ENCODE measurements around the gene FAM3B.

Gene FAM3B

GRCh38 chr21:41318218-41318617, 1.6 kb downstream of the FAM3B start:
- TF ChIP-seq CTCF (IDR thresholded peaks at IDR 0.05; ENCODE audit: extremely low read depth, insufficient read depth, missing control alignments) = no peak
- DNase-seq (ENCODE audit: low spot score) = no peak
- in situ Hi-C loops (cut with MboI; ENCODE audit: low pct_unique_long_range_greater_than_20kb, low sequenced_read_pairs, unreplicated experiment) = no loop called here

DNA sequence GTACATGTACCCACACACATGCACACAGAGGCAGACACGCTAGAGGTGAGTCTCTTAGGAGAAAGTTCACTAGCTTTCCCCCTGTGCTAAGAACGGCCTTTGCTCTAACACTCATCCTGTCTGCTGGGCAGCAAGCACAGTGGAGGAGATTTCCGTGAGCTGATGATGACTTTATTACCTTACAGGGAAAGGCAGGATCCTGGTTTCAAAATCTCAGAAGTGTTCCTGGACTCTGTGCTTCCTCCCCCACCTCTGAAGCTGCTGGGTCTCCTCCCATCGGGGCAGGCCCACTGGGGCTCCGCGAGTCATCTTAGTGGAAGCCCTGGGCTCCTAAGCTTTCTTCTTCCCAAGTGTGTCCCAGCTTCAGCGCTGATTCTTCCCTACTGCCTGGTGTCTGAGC, 2.7 kb downstream of the FAM3B start:
- in situ Hi-C loops (cut with MboI; ENCODE audit: low pct_unique_long_range_greater_than_20kb, low sequenced_read_pairs, unreplicated experiment) = no loop called here

GRCh38 chr21:41321211-41321907, 4.8 kb downstream of the FAM3B start:
- in situ Hi-C loops (cut with MboI; ENCODE audit: low pct_unique_long_range_greater_than_20kb, low sequenced_read_pairs, unreplicated experiment) = no loop called here
- TF ChIP-seq CTCF (IDR thresholded peaks at IDR 0.05; ENCODE audit: extremely low read depth, insufficient read depth, missing control alignments) = peak; percentile 26
- DNase-seq (ENCODE audit: low spot score) = no peak

More for the DNA sequence above, 2.7 kb downstream of the FAM3B start:
- no peak for DNase-seq (ENCODE audit: low spot score)
- TF ChIP-seq CTCF (IDR thresholded peaks at IDR 0.05; ENCODE audit: extremely low read depth, insufficient read depth, missing control alignments) = no peak

GRCh38 chr21:41321908-41322495, 5.4 kb downstream of the FAM3B start:
- DNase-seq (ENCODE audit: low spot score) = no peak
- TF ChIP-seq CTCF (IDR thresholded peaks at IDR 0.05; ENCODE audit: extremely low read depth, insufficient read depth, missing control alignments) = no peak
- in situ Hi-C loops (cut with MboI; ENCODE audit: low pct_unique_long_range_greater_than_20kb, low sequenced_read_pairs, unreplicated experiment) = no loop called here

DNA sequence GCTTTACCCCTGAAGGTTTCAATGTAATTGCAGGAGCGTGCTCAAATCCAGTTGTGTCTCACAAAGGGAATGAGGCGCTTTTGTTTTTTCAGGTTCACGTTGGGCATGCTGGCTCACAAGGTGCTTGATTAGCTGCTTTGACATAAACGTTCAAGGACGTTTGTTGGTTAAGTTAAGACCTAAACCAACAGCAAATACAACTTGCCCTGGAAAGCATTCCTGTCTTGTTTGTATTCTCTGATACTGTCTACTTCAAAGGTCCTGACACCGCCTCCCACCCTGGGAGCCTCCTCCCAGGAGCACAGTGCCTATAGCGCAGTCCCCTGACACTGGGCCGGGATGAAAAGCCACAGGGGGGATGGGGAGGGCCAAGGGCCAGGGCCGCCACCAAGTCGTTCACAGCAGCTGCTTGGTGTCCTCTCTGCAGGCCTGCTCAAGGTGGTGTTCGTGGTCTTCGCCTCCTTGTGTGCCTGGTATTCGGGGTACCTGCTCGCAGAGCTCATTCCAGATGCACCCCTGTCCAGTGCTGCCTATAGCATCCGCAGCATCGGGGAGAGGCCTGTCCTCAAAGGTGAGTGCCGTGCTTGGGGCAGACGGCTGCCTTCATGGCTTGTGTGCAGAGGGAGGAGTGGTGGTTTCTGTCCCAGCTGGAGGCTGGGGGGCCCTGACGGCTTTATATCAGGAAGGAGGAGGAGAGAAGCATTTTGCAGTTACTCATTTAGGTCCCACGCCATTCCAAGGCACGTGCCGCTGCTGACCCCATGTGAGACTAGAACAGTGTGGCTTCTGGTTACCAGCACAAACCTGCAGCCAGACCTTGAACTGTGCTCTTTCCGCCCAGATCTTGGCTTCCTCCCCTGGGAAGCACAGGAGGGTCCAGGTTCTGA, 6.1 kb downstream of the FAM3B start:
- DNase-seq (ENCODE audit: low spot score) = no peak
- no peak for TF ChIP-seq CTCF (IDR thresholded peaks at IDR 0.05; ENCODE audit: extremely low read depth, insufficient read depth, missing control alignments)
- in situ Hi-C loops (cut with MboI; ENCODE audit: low pct_unique_long_range_greater_than_20kb, low sequenced_read_pairs, unreplicated experiment) = no loop called here

- DNase-seq (ENCODE audit: low spot score) = no peak
- in situ Hi-C loops (cut with MboI; ENCODE audit: low pct_unique_long_range_greater_than_20kb, low sequenced_read_pairs, unreplicated experiment) = no loop called here
- no peak for TF ChIP-seq CTCF (IDR thresholded peaks at IDR 0.05; ENCODE audit: extremely low read depth, insufficient read depth, missing control alignments)
Observed at GRCh38 chr21:41325138-41325912, 8.7 kb downstream of the FAM3B start.

All from GM13977 (cell line).